A204.1 (cell line): ENCODE measurements around the gene MCM9.

ENCODE experiments used
- FAIRE-seq: peaks from 2 replicates; lab custom pipeline; 2012; peaks lifted over from hg19 to GRCh38; lab: Jason Lieb, UNC

Gene MCM9

DNA sequence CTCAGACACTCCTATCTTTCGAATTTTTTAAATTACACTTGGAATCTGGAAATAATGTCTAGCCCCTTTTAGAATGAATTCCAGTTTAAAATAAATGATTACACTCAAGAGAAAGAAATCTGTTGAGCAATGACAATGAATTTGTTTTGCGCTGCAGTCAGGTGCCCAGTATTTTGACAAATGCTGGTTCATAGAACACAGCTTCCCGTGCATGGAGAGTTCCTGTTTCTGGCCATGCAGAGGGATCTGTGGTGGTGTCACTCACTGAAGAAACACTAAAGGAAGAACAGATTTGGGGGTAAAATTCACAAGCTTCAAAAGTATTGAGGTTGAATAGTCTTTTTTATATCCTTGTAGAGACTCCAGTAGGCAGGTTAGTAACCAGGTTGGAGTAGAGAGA is 170.2 kb downstream of the MCM9 start:
- FAIRE-seq, result no peak
